NB4 (cell line): ENCODE results near the gene C19orf73.

Experiments used
- CTCF ChIP-seq: IDR thresholded peaks from one replicate; pipeline ENCODE4 v1.5.1; 2012; ENCODE audit warnings: low read depth, low read length
- POLR2A ChIP-seq: IDR thresholded peaks from 2 replicates; pipeline ENCODE4 v1.6.1; 2011; ENCODE audit warnings: mild to moderate bottlenecking; ENCODE audit not compliant: insufficient read length; ENCODE audit errors: extremely low read depth

- TF ChIP-seq CTCF: no peak
- no peak for TF ChIP-seq POLR2A
Observed at GRCh38 chr19:49103331-49104085, 15.4 kb downstream of the C19orf73 start.
